ENCODE measurements around the gene MPST. TPM values are rescaled to one million over a fixed set of nuclear protein-coding genes. Genes with fewer than 3 reads are reported as not detected.

Gene MPST
- polyA plus RNA-seq, 1 donor from 2014 or later: 56.0 TPM

- Histone ChIP-seq H3K9me2 (ENCODE audit: insufficient read depth, low read length) (no peaks in the 10 kb centered on the region), H3K36me3 (ENCODE audit: insufficient read depth, low read length) (no peaks in the 10 kb centered on the region), H3F3A (ENCODE audit: insufficient read depth, low read length, poor library complexity, severe bottlenecking) (no peaks in the 10 kb centered on the region), H3K9ac (ENCODE audit: low read length) (no peak overlapping the region), H4K20me1 (ENCODE audit: insufficient read depth) (no peaks in the 10 kb centered on the region), H3K4me3 (ENCODE audit: low read length) (no peak overlapping the region), H3K4me2 (ENCODE audit: low read length) (no peak overlapping the region), H3K9me3 (ENCODE audit: low read length) (no peaks in the 10 kb centered on the region), H2AFZ (ENCODE audit: low read depth, low read length) (no peak overlapping the region), H3K27ac (ENCODE audit: low read length) (no peak overlapping the region), H3K79me2 (replicated peaks; ENCODE audit: insufficient read depth, low read length) (no peaks in the 10 kb centered on the region), H3K27me3 (ENCODE audit: insufficient read depth, low read depth, low read length) (no peaks in the 10 kb centered on the region)
- TF ChIP-seq RAD21 (conservative IDR thresholded peaks at IDR 0.05): no peak
- no peak for TF ChIP-seq POLR2AphosphoS5 (IDR thresholded peaks at IDR 0.05)
- no peak for TF ChIP-seq REST (IDR thresholded peaks at IDR 0.05; ENCODE audit: borderline replicate concordance)
- no peak for TF ChIP-seq EZH2 (IDR thresholded peaks at IDR 0.05; ENCODE audit: borderline replicate concordance, insufficient read depth, low read length, poor library complexity, severe bottlenecking)
- TF ChIP-seq SMC3 (conservative IDR thresholded peaks at IDR 0.05; ENCODE audit: poor library complexity): no peak
- no peak for TF ChIP-seq MXI1 (conservative IDR thresholded peaks at IDR 0.05; ENCODE audit: poor library complexity, severe bottlenecking)
- TF ChIP-seq, protein P1, sequence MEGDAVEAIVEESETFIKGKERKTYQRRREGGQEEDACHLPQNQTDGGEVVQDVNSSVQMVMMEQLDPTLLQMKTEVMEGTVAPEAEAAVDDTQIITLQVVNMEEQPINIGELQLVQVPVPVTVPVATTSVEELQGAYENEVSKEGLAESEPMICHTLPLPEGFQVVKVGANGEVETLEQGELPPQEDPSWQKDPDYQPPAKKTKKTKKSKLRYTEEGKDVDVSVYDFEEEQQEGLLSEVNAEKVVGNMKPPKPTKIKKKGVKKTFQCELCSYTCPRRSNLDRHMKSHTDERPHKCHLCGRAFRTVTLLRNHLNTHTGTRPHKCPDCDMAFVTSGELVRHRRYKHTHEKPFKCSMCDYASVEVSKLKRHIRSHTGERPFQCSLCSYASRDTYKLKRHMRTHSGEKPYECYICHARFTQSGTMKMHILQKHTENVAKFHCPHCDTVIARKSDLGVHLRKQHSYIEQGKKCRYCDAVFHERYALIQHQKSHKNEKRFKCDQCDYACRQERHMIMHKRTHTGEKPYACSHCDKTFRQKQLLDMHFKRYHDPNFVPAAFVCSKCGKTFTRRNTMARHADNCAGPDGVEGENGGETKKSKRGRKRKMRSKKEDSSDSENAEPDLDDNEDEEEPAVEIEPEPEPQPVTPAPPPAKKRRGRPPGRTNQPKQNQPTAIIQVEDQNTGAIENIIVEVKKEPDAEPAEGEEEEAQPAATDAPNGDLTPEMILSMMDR (IDR thresholded peaks at IDR 0.05; ENCODE audit: poor library complexity, severe bottlenecking): no peak
- no peak for TF ChIP-seq EP300 (conservative IDR thresholded peaks at IDR 0.05; ENCODE audit: poor library complexity, severe bottlenecking)
- no peak for TF ChIP-seq TAF1 (IDR thresholded peaks at IDR 0.05; ENCODE audit: low read depth)
Observed at GRCh38 chr22:37061611-37062375, 42.3 kb downstream of the MPST start.

DNA sequence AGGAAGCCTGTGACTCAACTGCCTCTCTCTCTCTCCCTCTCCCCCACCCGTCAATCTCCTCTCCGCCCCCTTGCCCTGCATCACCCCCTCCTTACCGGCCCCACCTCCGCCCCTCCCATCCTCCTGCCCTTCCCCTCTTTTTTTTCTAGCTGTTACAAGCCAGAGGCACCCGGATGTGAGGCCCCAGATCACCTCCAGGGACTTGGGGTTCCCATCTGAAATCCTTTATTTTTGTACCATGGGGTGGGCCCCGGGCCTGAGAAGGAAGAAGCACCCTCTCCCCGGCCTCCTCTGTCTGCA, 42.8 kb downstream of the MPST start:
- no peaks in the 10 kb centered on the region for H3K79me2 ChIP-seq (replicated peaks; ENCODE audit: insufficient read depth, low read length)
- no peaks in the 10 kb centered on the region for H3F3A ChIP-seq (ENCODE audit: insufficient read depth, low read length, poor library complexity, severe bottlenecking)
- no peak overlapping the region for H3K4me2 ChIP-seq (ENCODE audit: low read length)
- no peaks in the 10 kb centered on the region for H3K36me3 ChIP-seq (ENCODE audit: insufficient read depth, low read length)
- H3K27ac ChIP-seq (ENCODE audit: low read length): no peak overlapping the region
- no peak overlapping the region for H3K9ac ChIP-seq (ENCODE audit: low read length)
- no peaks in the 10 kb centered on the region for H3K9me2 ChIP-seq (ENCODE audit: insufficient read depth, low read length)
- H4K20me1 ChIP-seq (ENCODE audit: insufficient read depth): no peaks in the 10 kb centered on the region
- no peak overlapping the region for H2AFZ ChIP-seq (ENCODE audit: low read depth, low read length)
- no peaks in the 10 kb centered on the region for H3K9me3 ChIP-seq (ENCODE audit: low read length)
- H3K27me3 ChIP-seq (ENCODE audit: insufficient read depth, low read depth, low read length): no peaks in the 10 kb centered on the region
- TF ChIP-seq SMC3 (conservative IDR thresholded peaks at IDR 0.05; ENCODE audit: poor library complexity) (no peak), REST (IDR thresholded peaks at IDR 0.05; ENCODE audit: borderline replicate concordance) (no peak), TAF1 (IDR thresholded peaks at IDR 0.05; ENCODE audit: low read depth) (no peak), POLR2AphosphoS5 (IDR thresholded peaks at IDR 0.05) (no peak), RAD21 (conservative IDR thresholded peaks at IDR 0.05) (no peak), EZH2 (IDR thresholded peaks at IDR 0.05; ENCODE audit: borderline replicate concordance, insufficient read depth, low read length, poor library complexity, severe bottlenecking) (no peak), MXI1 (conservative IDR thresholded peaks at IDR 0.05; ENCODE audit: poor library complexity, severe bottlenecking) (no peak), EP300 (conservative IDR thresholded peaks at IDR 0.05; ENCODE audit: poor library complexity, severe bottlenecking) (no peak)
- TF ChIP-seq, protein P1 (IDR thresholded peaks at IDR 0.05; ENCODE audit: poor library complexity, severe bottlenecking): no peak
- no peak overlapping the region for H3K4me3 ChIP-seq (ENCODE audit: low read length)
